Colon (tissue), 2 donors: ENCODE measurements around the gene PFDN4.

Experiments
- FAIRE-seq: peaks from 2 replicates; lab custom pipeline; 2012; peaks lifted over from hg19 to GRCh38; lab: Jason Lieb, UNC
- donor health status: control.
- donor health status: control.

PFDN4 gene

GRCh38 chr20:54207743-54208547 lies at the start of gene PFDN4:
Gene PFDN4 (plus strand): TSS chr20:54208087. CDS start chr20:54208101, 14 bp downstream.
- FAIRE-seq = no peak

- no peak for FAIRE-seq
Measured at GRCh38 chr20:54158226-54158625, 49.7 kb upstream of the PFDN4 start.

GRCh38 chr20:54158856-54159418 lies 49.0 kb upstream of the PFDN4 start:
- FAIRE-seq = no peak

- FAIRE-seq = no peak
Measured at GRCh38 chr20:54160065-54161007, 47.6 kb upstream of the PFDN4 start.

GRCh38 chr20:54161008-54161820 lies 46.7 kb upstream of the PFDN4 start:
- FAIRE-seq = no peak

- FAIRE-seq = no peak
Measured at GRCh38 chr20:54161821-54162149, 46.1 kb upstream of the PFDN4 start.

- FAIRE-seq = no peak
Measured at GRCh38 chr20:54162378-54163009, 45.4 kb upstream of the PFDN4 start.

GRCh38 chr20:54163402-54163801 lies 44.5 kb upstream of the PFDN4 start:
- FAIRE-seq = no peak

GRCh38 chr20:54165014-54165413 lies 42.9 kb upstream of the PFDN4 start:
- FAIRE-seq = no peak

- FAIRE-seq = no peak
Measured at GRCh38 chr20:54165803-54166202, 42.1 kb upstream of the PFDN4 start.

GRCh38 chr20:54166987-54167662 lies 40.8 kb upstream of the PFDN4 start:
- FAIRE-seq = no peak

- no peak for FAIRE-seq
Measured at GRCh38 chr20:54167909-54168872, 39.7 kb upstream of the PFDN4 start.

GRCh38 chr20:54168961-54169862 lies 38.7 kb upstream of the PFDN4 start:
- FAIRE-seq = no peak

- FAIRE-seq = no peak
Measured at GRCh38 chr20:54170026-54170471, 37.8 kb upstream of the PFDN4 start.

- FAIRE-seq = no peak
Measured at GRCh38 chr20:54170963-54171362, 36.9 kb upstream of the PFDN4 start.

GRCh38 chr20:54172532-54172855 lies 35.4 kb upstream of the PFDN4 start:
- no peak for FAIRE-seq

- FAIRE-seq = no peak
Measured at GRCh38 chr20:54172856-54173652, 34.8 kb upstream of the PFDN4 start.
